ENCODE measurements around the gene JPT1. TPM values are rescaled to one million over a fixed set of nuclear protein-coding genes. Genes with fewer than 3 reads are reported as not detected.

JPT1 gene
- total RNA-seq, 1 experiment from 2014 or later = 448 TPM

DNA sequence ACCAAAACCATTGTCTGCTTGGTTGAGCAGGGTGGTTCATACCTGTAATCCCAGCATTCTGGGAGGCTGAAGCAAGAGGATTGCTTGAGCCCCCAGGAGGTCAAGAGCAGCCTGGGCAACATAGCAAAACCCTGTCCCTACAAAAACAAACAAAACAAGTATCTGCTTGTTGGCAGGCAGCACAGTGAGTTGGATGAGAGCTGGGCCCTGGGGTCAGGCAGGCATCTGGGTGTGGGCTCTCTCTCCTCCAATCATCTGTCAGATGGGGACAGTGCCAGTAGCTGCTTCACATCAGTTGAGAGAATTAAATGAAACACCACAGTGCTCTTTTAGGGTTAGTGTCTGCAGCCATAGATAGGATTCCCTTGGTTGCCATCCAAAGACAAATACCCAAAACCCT, 38.8 kb downstream of the JPT1 start:
- ATAC-seq (no peak), DNase-seq (ENCODE audit: low read depth, low spot score) (no peak)
- intact Hi-C loops (cut with micrococcal nuclease; ENCODE audit: unreplicated experiment) = no loop called here
- ChIA-PET POLR2A (interaction anchor here (0.6 kb wide), 1 partner anchor 106 kb away, joined by 11 read pairs; no protein-coding TSS in a partner anchor), CTCF (interaction anchor here (0.9 to 2.2 kb wide), 2 partner anchors 56 to 110 kb away, joined by 4 to 21 read pairs; no protein-coding TSS in a partner anchor)
- Histone ChIP-seq H3K27ac (ENCODE audit: low read length) (no peak overlapping the region), H3K9me3 (ENCODE audit: control insufficient read depth, insufficient read depth, low read depth, low read length) (no peaks in the 10 kb centered on the region), H3K36me3 (ENCODE audit: control insufficient read depth, insufficient read depth, low read length) (no peaks in the 10 kb centered on the region), H3K4me1 (ENCODE audit: control insufficient read depth, insufficient read depth, low read length) (peaks cover 19% of the 10 kb centered on the region), H3K27me3 (ENCODE audit: control insufficient read depth, insufficient read depth, low read length) (no peaks in the 10 kb centered on the region), H3K4me3 (ENCODE audit: low read depth in 2 of 2, low read length in 2 of 2) (no peak overlapping the region)
- no peak for TF ChIP-seq REST (IDR thresholded peaks at IDR 0.05; ENCODE audit: insufficient read depth in 1 of 2, low read depth in 2 of 2, low read length in 1 of 2)
- TF ChIP-seq CTCF (IDR thresholded peaks at IDR 0.05) = no peak
- TF ChIP-seq TCF7L2 (IDR thresholded peaks at IDR 0.05; ENCODE audit: low read depth, low read length) = no peak
- TF ChIP-seq SIN3A (IDR thresholded peaks at IDR 0.05; ENCODE audit: borderline replicate concordance, insufficient read depth, low read depth, low read length) = no peak
- TF ChIP-seq POLR2AphosphoS5 (IDR thresholded peaks at IDR 0.05; ENCODE audit: low read depth, low read length) = no peak
- no TSS peak for BruUV-seq (replicated peaks)
- in situ Hi-C loops (cut with HindIII; ENCODE audit: low pct_unique_long_range_greater_than_20kb, low sequenced_read_pairs) = no loop called here

DNA sequence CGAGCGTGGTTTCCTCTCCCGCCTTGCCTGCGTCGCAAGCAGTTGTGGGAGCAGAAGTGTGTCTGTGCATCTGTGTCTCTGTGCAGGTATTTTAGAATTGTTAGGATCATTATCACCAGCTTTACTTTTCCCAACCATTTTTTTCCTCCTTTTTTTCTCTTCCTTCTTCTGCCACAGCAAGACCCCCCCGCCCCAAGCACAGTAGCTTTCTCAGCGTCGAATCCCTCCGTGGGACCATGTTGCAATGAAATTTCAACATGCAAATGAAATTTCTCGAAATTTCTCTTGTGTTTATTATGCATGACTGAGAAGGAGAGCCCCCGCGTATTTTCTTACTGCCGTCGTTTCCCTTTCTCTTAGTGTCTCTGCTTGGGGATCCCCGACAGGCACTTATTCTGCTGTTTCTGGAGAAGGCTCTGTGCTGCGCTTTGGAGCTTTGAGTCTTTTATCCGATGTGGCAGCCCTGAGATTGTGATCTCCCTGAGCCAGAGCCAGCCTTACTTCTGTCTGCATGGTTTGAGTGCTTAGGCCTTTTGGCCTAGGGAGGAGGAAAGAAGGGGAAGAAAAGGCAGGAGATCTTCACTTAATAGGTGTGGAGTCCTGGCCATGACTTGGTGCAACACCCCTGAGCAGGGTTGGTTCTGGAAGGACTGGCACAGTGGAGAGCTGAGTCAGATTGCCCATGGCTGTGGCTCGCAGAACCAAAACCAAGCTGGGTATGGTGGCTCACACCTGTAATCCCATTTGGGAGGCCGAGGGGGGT, 39.6 kb downstream of the JPT1 start:
- Histone ChIP-seq H3K27ac (ENCODE audit: low read length) (peak overlapping the region; percentile 60), H3K27me3 (ENCODE audit: control insufficient read depth, insufficient read depth, low read length) (no peaks in the 10 kb centered on the region), H3K4me1 (ENCODE audit: control insufficient read depth, insufficient read depth, low read length) (peaks cover 19% of the 10 kb centered on the region), H3K9me3 (ENCODE audit: control insufficient read depth, insufficient read depth, low read depth, low read length) (no peaks in the 10 kb centered on the region), H3K36me3 (ENCODE audit: control insufficient read depth, insufficient read depth, low read length) (peaks cover 6% of the 10 kb centered on the region; the same call in 1 of the 2 replicates), H3K4me3 (ENCODE audit: low read depth in 2 of 2, low read length in 2 of 2) (peak overlapping the region; percentile 7 to 31; a peak in 3 of 4 replicates)
- intact Hi-C loops (cut with micrococcal nuclease; ENCODE audit: unreplicated experiment) (no loop called here), in situ Hi-C loops (cut with HindIII; ENCODE audit: low pct_unique_long_range_greater_than_20kb, low sequenced_read_pairs) (no loop called here)
- TF ChIP-seq TCF7L2 (IDR thresholded peaks at IDR 0.05; ENCODE audit: low read depth, low read length) = no peak
- no TSS peak for BruUV-seq (replicated peaks)
- ChIA-PET POLR2A (interaction anchor here (0.5 kb wide), 1 partner anchor 185 kb away, joined by 6 read pairs; no protein-coding TSS in a partner anchor), CTCF (interaction anchor here (0.7 to 2.2 kb wide), 25 partner anchors 8 to 526 kb away, joined by 3 to 21 read pairs (median 5); partner anchors contain the start of genes NT5C, NUP85 and SLC16A5)
- ATAC-seq (no peak), DNase-seq (ENCODE audit: low read depth, low spot score) (no peak)

Measured in Panc1 (cell line).